Sigmoid colon (tissue), 7 donors: ENCODE results near the gene PLEKHG5. TPM values are rescaled to one million over a fixed set of nuclear protein-coding genes. Genes with fewer than 3 reads are reported as not detected.

Experiments used
- DNase-seq: peaks from one replicate; pipeline ENCODE4 v3.0.0-alpha.2; 2019
- H3K27ac ChIP-seq, 4 donors: fragments of 200-600 bp; sonication (generic); one replicate each; pipeline ENCODE4 v1.5.1; 2016 to 2019; ENCODE audit warnings: mild to moderate bottlenecking in 1 of 4
- H3K27me3 ChIP-seq, 3 donors: fragments of 200-600 bp; sonication (generic); one replicate each; pipeline ENCODE4 v1.5.1; 2019; ENCODE audit warnings: mild to moderate bottlenecking in 1 of 3
- H3K36me3 ChIP-seq, 4 donors: fragments of 200-600 bp; sonication (generic); one replicate each; pipeline ENCODE4 v1.5.1; 2016 to 2019
- H3K4me1 ChIP-seq, 4 donors: fragments of 200-600 bp; sonication (generic); one replicate each; pipeline ENCODE4 v1.5.1; 2017 to 2019
- H3K4me3 ChIP-seq, 4 donors: fragments of 200-600 bp; sonication (generic); one replicate each; pipeline ENCODE4 v1.5.1; 2017 to 2019; ENCODE audit warnings: mild to moderate bottlenecking in 2 of 4, moderate library complexity in 1 of 4
- H3K9me3 ChIP-seq, 4 donors: fragments of 200-600 bp in 3 of 4; sonication (generic) in 3 of 4; one replicate each; pipeline versions ENCODE4 v1.5.1 to v1.6.1; 2013 to 2019
- CTCF ChIP-seq, 4 experiments: fragments of 450-650 bp in 3 of 4; fragments of 200-600 bp in 1 of 4; IDR thresholded peaks; one replicate each; pipeline ENCODE4 v1.5.1; 2016 to 2019; ENCODE audit warnings: antibody characterized with exemption in 4 of 4, mild to moderate bottlenecking in 3 of 4, moderate library complexity in 2 of 4
- EP300 ChIP-seq, 4 donors: sonication (generic); formaldehyde crosslinking; IDR thresholded peaks; one replicate each; pipeline ENCODE4 v1.6.1; 2017; ENCODE audit warnings: antibody characterized with exemption in 4 of 4
- POLR2A ChIP-seq, 2 donors: fragments of 450-650 bp; IDR thresholded peaks; one replicate each; pipeline ENCODE4 v1.6.1; 2016; ENCODE audit warnings: antibody characterized with exemption in 2 of 2, mild to moderate bottlenecking in 2 of 2, moderate library complexity in 2 of 2
- POLR2AphosphoS5 ChIP-seq, 4 donors: sonication (generic); formaldehyde crosslinking; IDR thresholded peaks; one replicate each; pipeline ENCODE4 v1.6.1; 2017; ENCODE audit warnings: antibody characterized with exemption in 4 of 4
- WGBS, 2 donors: extraction: QIAGEN DNeasy Blood & Tissue Kit; methylation state at CpG; one replicate each; pipeline ENCODE4 v1.1.7; 2013; 5-methylcytosine and 5-hydroxymethylcytosine counted together
- intact Hi-C: fragments of 100-400 bp; cut with DNase I; formaldehyde crosslinking; loops from one replicate; pipeline ENCODE4 v1.15.1; 2023
- polyA plus RNA-seq, 3 donors: library from polyadenylated mRNA; stranded (reverse); fragments of 200-250 nt; gene quantifications; one replicate each; pipeline ENCODE4 v1.2.3, GENCODE V29; 2013
- total RNA-seq, 4 donors: library from RNA; depleted of rRNA; stranded (reverse); fragments of >200 nt; gene quantifications; one replicate each; pipeline ENCODE4 v1.1.0, GENCODE V29; 2016
- donor health status: healthy with polysubstance abuse.
- donor health status: Bipolar disorder and iron deficiency.
- donor health status: healthy.

Gene PLEKHG5
- total and polyA plus RNA-seq, 7 donors, result 2.5 to 18.8 (median 5.4) TPM

- TF ChIP-seq CTCF (IDR thresholded peaks at IDR 0.05), result no peak
- no peak for TF ChIP-seq POLR2A (IDR thresholded peaks at IDR 0.05)
- TF ChIP-seq POLR2AphosphoS5 (IDR thresholded peaks at IDR 0.05), result no peak
- no peak for TF ChIP-seq EP300 (IDR thresholded peaks at IDR 0.05)
- intact Hi-C loops, result no loop called here
- Histone ChIP-seq H3K27me3 (peaks cover 0 to 19% (median 0%) of the 10 kb centered on the region in 3 donors), H3K36me3 (no peaks in the 10 kb centered on the region), H3K4me3 (no peak overlapping the region), H3K27ac (no peak overlapping the region), H3K4me1 (peaks cover 0 to 17% (median 15%) of the 10 kb centered on the region in 4 donors), H3K9me3 (no peaks in the 10 kb centered on the region)
- DNase-seq, result no peak
- WGBS, 2 donors, result 73 to 85% methylated on average over 10 of the region's 10 CpGs
Measured at GRCh38 chr1:6501279-6501813, 9.9 kb upstream of the PLEKHG5 start.

- no peak overlapping the region for H3K4me3 ChIP-seq
- intact Hi-C loops, result no loop called here
- TF ChIP-seq CTCF (IDR thresholded peaks at IDR 0.05) (no peak), POLR2AphosphoS5 (IDR thresholded peaks at IDR 0.05) (no peak), POLR2A (IDR thresholded peaks at IDR 0.05) (no peak), EP300 (IDR thresholded peaks at IDR 0.05) (no peak)
- H3K36me3 ChIP-seq, result no peaks in the 10 kb centered on the region
- 82 to 88% methylated on average over 27 of the region's 27 CpGs for WGBS, 2 donors
- H3K9me3 ChIP-seq, result no peaks in the 10 kb centered on the region
- no peak overlapping the region for H3K27ac ChIP-seq
- peaks cover 0 to 19% (median 0%) of the 10 kb centered on the region in 3 donors for H3K27me3 ChIP-seq
- H3K4me1 ChIP-seq, result peaks cover 0 to 21% (median 17%) of the 10 kb centered on the region in 4 donors
- peak; percentile 61 for DNase-seq
Measured at GRCh38 chr1:6500544-6501278, 9.2 kb upstream of the PLEKHG5 start.

GRCh38 chr1:6499296-6499695, 7.8 kb upstream of the PLEKHG5 start:
- Histone ChIP-seq H3K27me3 (peaks cover 0 to 19% (median 0%) of the 10 kb centered on the region in 3 donors), H3K9me3 (no peaks in the 10 kb centered on the region), H3K4me3 (no peak overlapping the region), H3K4me1 (peaks cover 0 to 21% (median 17%) of the 10 kb centered on the region in 4 donors), H3K36me3 (no peaks in the 10 kb centered on the region), H3K27ac (no peak overlapping the region)
- TF ChIP-seq CTCF (IDR thresholded peaks at IDR 0.05), result no peak
- no peak for TF ChIP-seq POLR2A (IDR thresholded peaks at IDR 0.05)
- no peak for TF ChIP-seq POLR2AphosphoS5 (IDR thresholded peaks at IDR 0.05)
- TF ChIP-seq EP300 (IDR thresholded peaks at IDR 0.05), result no peak
- DNase-seq, result no peak
- 83 to 88% methylated on average over 4 of the region's 4 CpGs for WGBS, 2 donors
- intact Hi-C loops, result no loop called here

GRCh38 chr1:6498576-6499111, 7.2 kb upstream of the PLEKHG5 start:
- no peaks in the 10 kb centered on the region for H3K9me3 ChIP-seq
- WGBS, 2 donors, result 73 to 78% methylated on average over 13 of the region's 13 CpGs
- no peak overlapping the region for H3K4me3 ChIP-seq
- peaks cover 0 to 19% (median 0%) of the 10 kb centered on the region in 3 donors for H3K27me3 ChIP-seq
- H3K36me3 ChIP-seq, result no peaks in the 10 kb centered on the region
- intact Hi-C loops, result no loop called here
- DNase-seq, result peak; percentile 62
- H3K4me1 ChIP-seq, result peaks cover 0 to 21% (median 17%) of the 10 kb centered on the region in 4 donors
- no peak overlapping the region for H3K27ac ChIP-seq
- TF ChIP-seq POLR2AphosphoS5 (IDR thresholded peaks at IDR 0.05), result no peak

GRCh38 chr1:6497867-6498575, 6.6 kb upstream of the PLEKHG5 start:
- Histone ChIP-seq H3K9me3 (no peaks in the 10 kb centered on the region), H3K4me1 (peaks cover 0 to 21% (median 17%) of the 10 kb centered on the region in 4 donors), H3K4me3 (peak overlapping the region; percentile 40 to 65 (median 58)), H3K36me3 (no peaks in the 10 kb centered on the region), H3K27me3 (peaks cover 0 to 19% (median 0%) of the 10 kb centered on the region in 3 donors), H3K27ac (peak overlapping the region in 3 of 4 donors; percentile 35 to 57 (median 43))
- intact Hi-C loops, result no loop called here
- WGBS, 2 donors, result 20 to 47% methylated on average over 20 of the region's 20 CpGs
- TF ChIP-seq EP300 (IDR thresholded peaks at IDR 0.05) (no peak), POLR2AphosphoS5 (IDR thresholded peaks at IDR 0.05) (no peak), POLR2A (IDR thresholded peaks at IDR 0.05) (no peak), CTCF (IDR thresholded peaks at IDR 0.05) (no peak)
- DNase-seq, result peak; percentile 63
